Adrenal gland (tissue), 12 donors: ENCODE results near the gene PPFIA4. TPM values are rescaled to one million over a fixed set of nuclear protein-coding genes. Genes with fewer than 3 reads are reported as not detected.

Experiments used
- DNase-seq, 7 donors: peaks; one replicate each; pipeline ENCODE4 v3.0.0-alpha.2; 2019 to 2020
- H3K27ac ChIP-seq, 5 donors: fragments of 200-600 bp; sonication (generic) in 4 of 5; 1 replicate in 3 of 5; 2 replicates in 2 of 5; pipeline versions ENCODE4 v1.5.1 to v1.8.0; 2016 to 2020; ENCODE audit warnings: mild to moderate bottlenecking in 1 of 5
- H3K27me3 ChIP-seq: fragments of 200-600 bp; 2 replicates; pipeline ENCODE4 v1.8.0; 2021
- H3K36me3 ChIP-seq, 2 donors: fragments of 200-600 bp; replicated peaks in 1 of 2; 1 replicate in 1 of 2; 2 replicates in 1 of 2; pipeline versions ENCODE4 v1.5.1 to v1.8.0; 2018 to 2022
- H3K4me1 ChIP-seq, 2 donors: fragments of 200-600 bp; replicated peaks in 1 of 2; 1 replicate in 1 of 2; 2 replicates in 1 of 2; pipeline versions ENCODE4 v1.5.1 to v1.8.0; 2018 to 2021
- H3K4me3 ChIP-seq, 4 donors: fragments of 200-600 bp; sonication (generic) in 3 of 4; one replicate each; pipeline ENCODE4 v1.5.1; 2016 to 2018
- H3K9me3 ChIP-seq, 3 donors: fragments of 200-600 bp; sonication (generic) in 1 of 3; replicated peaks in 1 of 3; 1 replicate in 2 of 3; 2 replicates in 1 of 3; pipeline versions ENCODE4 v1.5.1 to v1.8.0; 2016 to 2021
- POLR2A ChIP-seq, 2 donors: fragments of 450-650 bp; IDR thresholded peaks; one replicate each; pipeline ENCODE4 v1.6.1; 2017; ENCODE audit warnings: antibody characterized with exemption in 2 of 2, mild to moderate bottlenecking in 2 of 2, moderate library complexity in 1 of 2
- WGBS, 4 donors: extraction: QIAGEN DNeasy Blood & Tissue Kit in 2 of 4; methylation state at CpG; one replicate each; pipeline versions ENCODE4 v1.1.5 to v1.1.7; 2013 to 2017; 5-methylcytosine and 5-hydroxymethylcytosine counted together
- intact Hi-C, 2 donors: fragments of 100-400 bp; cut with DNase I; formaldehyde crosslinking; loops; one replicate each; pipeline versions ENCODE4 v1.14.1 to v1.15.0; 2022 to 2023
- polyA plus RNA-seq, 3 donors: library from polyadenylated mRNA; stranded (reverse); fragments of 200-250 nt in 2 of 3; fragments of 350-450 nt in 1 of 3; fragmentation: Illumina TruSeq in 1 of 3; extraction: RNeasy Lipid Tissue Mini Kit (QIAGEN cat#74804) in 1 of 3; gene quantifications; one replicate each; pipeline ENCODE4 v1.2.3, GENCODE V29; 2013 to 2014
- total RNA-seq, 9 donors: library from RNA; depleted of rRNA in 4 of 9; stranded (reverse); fragments of >200 nt in 4 of 9; fragments of 120-200 nt in 1 of 9; fragmentation: NEBNext Ultra II Directional in 1 of 9; extraction: Animal tissue kit (Norgen Biotek cat#: 25700) in 1 of 9; gene quantifications; one replicate each; pipeline versions ENCODE4 v1.1.0 to v1.2.4, GENCODE V29; 2013 to 2023
- TF ChIP-seq, protein P1 (sequence below), 6 experiments: fragments of 450-650 bp in 4 of 6; fragments of 200-600 bp in 2 of 6; sonication (generic) in 1 of 6; IDR thresholded peaks; 1 replicate in 5 of 6; 2 replicates in 1 of 6; pipeline versions ENCODE4 v1.5.1 to v1.8.0; 2016 to 2021; ENCODE audit warnings: antibody characterized with exemption in 6 of 6, mild to moderate bottlenecking in 2 of 6, moderate library complexity in 1 of 6
- donor health status: healthy with polysubstance abuse.
- donor health status: Bipolar disorder and iron deficiency.
- donor health status: DM: yes; HTN: yes; CAD: no.
- donor health status: DM: no; HTN: no; CAD: no.
- donor health status: DM: no; HTN: no; CAD: no.
- donor health status: DM: yes; HTN: yes; CAD: no.

The PPFIA4 gene
- total and polyA plus RNA-seq, 12 donors = 0.12 to 2.9 (median 0.48) TPM

DNA sequence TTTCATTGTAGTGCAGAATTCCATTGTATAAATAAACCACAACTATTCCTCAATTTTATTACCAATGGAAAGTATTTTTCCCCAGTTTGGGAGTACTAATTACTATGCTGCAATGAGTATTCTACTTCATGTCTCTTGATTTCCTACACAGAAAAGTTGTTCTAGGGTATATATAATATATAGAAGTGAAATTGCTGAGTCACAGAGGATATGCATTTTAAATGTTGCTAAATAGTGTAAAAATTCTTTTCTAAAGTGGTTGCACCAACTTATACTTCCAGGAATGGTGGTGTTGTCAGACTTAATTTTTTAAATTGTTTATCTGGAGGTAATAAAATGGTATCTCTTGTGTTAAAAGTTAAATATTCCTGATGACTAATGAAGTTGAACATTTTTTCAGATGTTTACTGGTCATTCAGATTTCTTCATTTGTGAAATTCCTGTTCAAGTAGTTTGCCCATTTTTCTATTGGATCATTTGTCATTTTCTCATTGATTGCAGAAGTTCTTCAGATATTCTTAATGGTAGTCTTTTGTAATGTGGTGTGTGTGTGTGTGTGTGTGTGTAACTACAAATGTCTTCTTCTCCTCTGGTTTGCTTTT lies 78.6 kb downstream of the PPFIA4 start:
- no peak for DNase-seq
- H3K36me3 ChIP-seq = no peaks in the 10 kb centered on the region
- H3K27me3 ChIP-seq = peaks cover 21% of the 10 kb centered on the region
- no peak for TF ChIP-seq POLR2A (IDR thresholded peaks at IDR 0.05)
- TF ChIP-seq, protein P1, sequence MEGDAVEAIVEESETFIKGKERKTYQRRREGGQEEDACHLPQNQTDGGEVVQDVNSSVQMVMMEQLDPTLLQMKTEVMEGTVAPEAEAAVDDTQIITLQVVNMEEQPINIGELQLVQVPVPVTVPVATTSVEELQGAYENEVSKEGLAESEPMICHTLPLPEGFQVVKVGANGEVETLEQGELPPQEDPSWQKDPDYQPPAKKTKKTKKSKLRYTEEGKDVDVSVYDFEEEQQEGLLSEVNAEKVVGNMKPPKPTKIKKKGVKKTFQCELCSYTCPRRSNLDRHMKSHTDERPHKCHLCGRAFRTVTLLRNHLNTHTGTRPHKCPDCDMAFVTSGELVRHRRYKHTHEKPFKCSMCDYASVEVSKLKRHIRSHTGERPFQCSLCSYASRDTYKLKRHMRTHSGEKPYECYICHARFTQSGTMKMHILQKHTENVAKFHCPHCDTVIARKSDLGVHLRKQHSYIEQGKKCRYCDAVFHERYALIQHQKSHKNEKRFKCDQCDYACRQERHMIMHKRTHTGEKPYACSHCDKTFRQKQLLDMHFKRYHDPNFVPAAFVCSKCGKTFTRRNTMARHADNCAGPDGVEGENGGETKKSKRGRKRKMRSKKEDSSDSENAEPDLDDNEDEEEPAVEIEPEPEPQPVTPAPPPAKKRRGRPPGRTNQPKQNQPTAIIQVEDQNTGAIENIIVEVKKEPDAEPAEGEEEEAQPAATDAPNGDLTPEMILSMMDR (IDR thresholded peaks at IDR 0.05) = no peak
- H3K4me3 ChIP-seq = no peak overlapping the region
- intact Hi-C loops = no loop called here
- no peaks in the 10 kb centered on the region for H3K4me1 ChIP-seq
- no peak overlapping the region for H3K27ac ChIP-seq
- H3K9me3 ChIP-seq = no peaks in the 10 kb centered on the region

DNA sequence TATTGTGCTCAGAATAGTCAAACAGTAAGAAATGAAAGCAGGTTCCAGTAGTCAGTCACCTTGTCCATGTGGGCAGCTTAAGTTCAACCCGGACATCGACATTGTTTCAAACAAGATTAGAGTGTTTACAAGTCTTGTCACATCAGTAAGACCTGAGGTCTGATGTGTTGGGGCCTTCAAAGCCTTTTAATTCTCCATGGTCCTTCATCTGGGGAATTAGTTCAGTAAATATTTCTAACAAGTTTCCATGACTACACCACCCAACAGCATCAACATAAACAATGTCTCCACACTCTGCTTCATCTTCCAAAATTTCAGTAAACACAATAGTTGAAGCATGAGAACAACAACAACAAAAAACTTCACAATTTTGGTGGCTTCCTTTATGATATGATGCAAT lies 86.2 kb downstream of the PPFIA4 start:
- H3K4me1 ChIP-seq = no peaks in the 10 kb centered on the region
- no peaks in the 10 kb centered on the region for H3K36me3 ChIP-seq
- TF ChIP-seq, protein P1 (IDR thresholded peaks at IDR 0.05) = no peak
- TF ChIP-seq POLR2A (IDR thresholded peaks at IDR 0.05) = no peak
- H3K9me3 ChIP-seq = no peaks in the 10 kb centered on the region
- 56 to 88% (median 70%) methylated on average over 2 of the region's 2 CpGs for WGBS, 4 donors
- peaks cover 10% of the 10 kb centered on the region for H3K27me3 ChIP-seq
- H3K4me3 ChIP-seq = no peak overlapping the region
- no peak for DNase-seq
- H3K27ac ChIP-seq = no peak overlapping the region
- intact Hi-C loops = loop anchor here in 1 of 2 donors (10.0 kb wide), 1 partner anchor 68 kb away; no protein-coding TSS in a partner anchor

DNA sequence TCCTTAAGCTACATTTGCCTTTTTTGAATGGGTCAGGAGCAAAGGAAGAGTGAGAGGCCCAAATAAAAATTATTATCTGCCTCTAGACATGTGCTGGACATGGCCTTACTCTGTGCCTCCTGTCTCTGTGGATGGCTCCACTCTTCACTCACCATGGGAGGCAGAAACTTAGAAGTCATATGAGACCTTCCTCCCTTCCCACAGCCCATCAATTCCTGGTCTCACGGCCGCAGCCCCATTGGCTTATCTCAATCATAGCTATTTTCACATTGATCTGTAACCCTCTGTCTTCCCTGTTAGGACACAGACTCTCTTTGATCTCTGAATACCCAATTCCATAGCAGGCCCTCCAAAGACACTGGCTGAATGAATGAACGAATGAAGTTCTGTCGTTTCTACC lies 87.0 kb downstream of the PPFIA4 start:
- Histone ChIP-seq H3K9me3 (no peaks in the 10 kb centered on the region), H3K4me3 (no peak overlapping the region), H3K4me1 (no peaks in the 10 kb centered on the region), H3K27me3 (peaks cover 3% of the 10 kb centered on the region), H3K27ac (no peak overlapping the region), H3K36me3 (no peaks in the 10 kb centered on the region)
- intact Hi-C loops = loop anchor here in 1 of 2 donors (10.0 kb wide), 1 partner anchor 69 kb away; no protein-coding TSS in a partner anchor
- TF ChIP-seq, protein P1 (IDR thresholded peaks at IDR 0.05) = no peak
- TF ChIP-seq POLR2A (IDR thresholded peaks at IDR 0.05) = no peak
- WGBS, 4 donors = 55 to 87% (median 74%) methylated on average over 4 of the region's 4 CpGs
- DNase-seq = no peak

DNA sequence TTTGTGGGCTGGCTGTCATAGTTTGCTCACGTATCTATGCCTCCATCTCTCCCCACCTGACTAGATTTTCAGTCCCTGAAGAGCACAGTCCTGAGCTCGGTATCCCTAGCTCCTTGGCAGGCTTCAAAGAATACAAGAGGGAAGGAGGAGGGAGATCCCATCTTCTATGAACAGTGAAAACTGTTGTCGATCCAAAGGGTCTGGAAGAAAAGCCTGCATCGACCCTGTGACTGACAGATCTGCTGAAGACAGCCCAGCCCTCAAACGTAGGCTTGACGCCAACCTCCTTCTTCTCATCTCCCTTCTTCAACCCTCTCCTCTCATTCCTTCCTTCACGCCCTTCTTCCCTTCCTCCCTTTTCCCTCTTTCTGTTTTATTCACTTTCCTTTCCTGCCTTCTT lies 87.9 kb downstream of the PPFIA4 start:
- Histone ChIP-seq H3K4me3 (no peak overlapping the region), H3K36me3 (no peaks in the 10 kb centered on the region), H3K9me3 (no peaks in the 10 kb centered on the region), H3K27ac (no peak overlapping the region), H3K4me1 (no peaks in the 10 kb centered on the region), H3K27me3 (peaks cover 12% of the 10 kb centered on the region)
- no peak for DNase-seq
- TF ChIP-seq POLR2A (IDR thresholded peaks at IDR 0.05) = no peak
- TF ChIP-seq, protein P1 (IDR thresholded peaks at IDR 0.05) = no peak
- intact Hi-C loops = loop anchor here in 1 of 2 donors (10.0 kb wide), 1 partner anchor 69 kb away; no protein-coding TSS in a partner anchor
- 69 to 85% (median 72%) methylated on average over 7 of the region's 7 CpGs for WGBS, 4 donors
